GM19463 (cell line): ENCODE measurements around the gene ZNF726.
"Not testable (repeated sequence)": the region's sequence is repeated elsewhere in the genome, so short reads cannot be mapped to it uniquely, and the experiment has no call there.

Source experiments
- ATAC-seq: cut with Tn5 transposase; IDR thresholded peaks from one replicate; pipeline ENCODE4 v1.9.1; 2021; ENCODE audit warnings: mild to moderate bottlenecking, moderate library complexity; ENCODE audit not compliant: unreplicated experiment

ZNF726 gene

DNA sequence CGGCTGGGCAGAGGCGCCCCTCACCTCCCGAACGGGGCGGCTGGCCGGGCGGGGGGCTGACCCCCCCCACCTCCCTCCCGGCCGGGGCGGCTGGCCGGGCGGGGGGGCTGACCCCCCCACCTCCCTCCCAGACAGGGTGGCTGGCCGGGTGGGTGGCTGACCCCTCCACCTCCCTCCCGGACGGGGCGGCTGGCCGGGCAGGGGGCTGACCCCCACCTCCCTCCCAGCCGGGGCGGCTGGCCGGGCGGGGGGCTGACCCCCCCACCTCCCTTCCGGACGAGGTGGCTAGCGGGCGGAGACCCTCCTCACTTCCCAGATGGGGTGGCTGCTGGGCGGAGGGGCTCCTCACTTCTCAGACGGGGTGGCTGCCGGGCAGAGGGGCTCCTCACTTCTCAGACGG lies 22.3 kb downstream of the ZNF726 start:
- not testable (repeated sequence) for ATAC-seq

DNA sequence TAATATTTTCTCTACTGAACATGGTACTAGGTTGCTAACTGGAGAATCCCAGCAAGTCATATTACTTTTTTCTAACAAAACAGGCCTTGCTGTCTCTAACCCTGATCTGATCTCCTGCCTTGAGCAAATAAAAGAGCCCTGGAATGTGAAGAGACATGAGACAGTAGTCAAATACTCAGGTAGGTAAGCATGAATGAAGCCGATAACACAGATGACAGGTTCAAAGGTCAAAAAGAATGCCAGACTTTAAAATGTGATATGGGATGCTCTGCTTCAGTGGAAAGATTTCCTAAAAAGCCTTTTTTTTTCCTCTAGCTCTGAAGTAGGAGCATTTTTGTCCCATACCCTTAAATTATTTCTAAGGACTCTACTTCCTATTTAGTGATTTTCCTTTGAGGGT lies 28.7 kb downstream of the ZNF726 start:
- ATAC-seq, result no peak

DNA sequence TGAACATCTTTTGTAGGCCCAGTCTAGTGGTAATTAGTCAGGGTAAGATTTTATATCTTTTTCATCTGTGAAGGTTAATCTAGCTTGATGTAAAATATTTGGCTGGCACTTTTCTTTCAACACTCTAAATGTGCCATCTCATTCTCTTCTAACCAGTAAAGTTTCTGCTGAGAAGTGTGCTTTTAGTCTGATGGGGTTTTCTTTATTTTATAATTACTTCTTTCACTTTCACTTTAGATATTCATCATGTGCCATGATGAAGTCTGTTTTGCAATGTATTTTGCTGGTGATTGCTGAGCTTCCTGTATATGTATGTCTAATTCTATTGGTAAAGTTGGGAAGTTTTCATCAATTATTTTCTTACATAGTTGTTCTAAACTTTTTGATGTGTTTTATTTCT lies 31.9 kb downstream of the ZNF726 start:
- ATAC-seq, result no peak

DNA sequence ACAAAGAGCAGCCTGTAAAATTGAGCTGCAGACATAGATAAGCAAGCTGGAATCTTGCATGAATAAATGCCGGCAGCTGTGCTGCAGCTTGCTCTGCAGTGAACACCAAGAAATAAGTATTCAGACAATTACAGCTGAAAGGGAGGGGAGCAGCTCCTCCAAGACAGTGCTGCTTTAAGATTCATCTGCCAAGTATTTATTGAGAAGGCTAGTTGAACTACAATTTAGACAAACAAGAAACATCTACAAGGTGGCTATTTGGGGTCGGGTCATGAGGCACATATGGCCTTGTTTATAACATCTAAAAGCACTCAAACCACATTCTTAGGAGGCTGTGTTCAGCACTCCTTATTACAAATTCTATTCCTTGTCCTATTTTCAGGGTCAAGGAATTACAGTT lies 34.9 kb downstream of the ZNF726 start:
- ATAC-seq, result no peak

DNA sequence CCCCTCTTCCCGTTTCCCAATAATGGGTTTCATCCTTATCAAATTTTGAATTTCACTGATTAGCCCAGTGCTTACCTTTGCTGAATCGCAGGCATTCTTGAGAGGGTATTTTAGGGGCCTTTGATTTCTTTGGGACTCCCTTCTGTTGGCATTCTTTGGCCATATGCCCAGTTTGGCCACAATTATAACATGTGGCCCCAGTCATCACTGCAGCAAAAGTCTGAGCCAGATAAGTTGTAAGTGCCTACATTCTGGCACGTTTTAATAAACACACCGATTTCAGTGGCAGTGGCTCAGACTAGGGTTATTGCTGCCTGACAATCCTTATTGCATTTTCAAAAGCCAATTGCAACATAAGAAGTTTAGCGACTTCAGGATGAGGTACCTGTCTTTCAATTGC lies 41.4 kb downstream of the ZNF726 start:
- ATAC-seq, result no peak

DNA sequence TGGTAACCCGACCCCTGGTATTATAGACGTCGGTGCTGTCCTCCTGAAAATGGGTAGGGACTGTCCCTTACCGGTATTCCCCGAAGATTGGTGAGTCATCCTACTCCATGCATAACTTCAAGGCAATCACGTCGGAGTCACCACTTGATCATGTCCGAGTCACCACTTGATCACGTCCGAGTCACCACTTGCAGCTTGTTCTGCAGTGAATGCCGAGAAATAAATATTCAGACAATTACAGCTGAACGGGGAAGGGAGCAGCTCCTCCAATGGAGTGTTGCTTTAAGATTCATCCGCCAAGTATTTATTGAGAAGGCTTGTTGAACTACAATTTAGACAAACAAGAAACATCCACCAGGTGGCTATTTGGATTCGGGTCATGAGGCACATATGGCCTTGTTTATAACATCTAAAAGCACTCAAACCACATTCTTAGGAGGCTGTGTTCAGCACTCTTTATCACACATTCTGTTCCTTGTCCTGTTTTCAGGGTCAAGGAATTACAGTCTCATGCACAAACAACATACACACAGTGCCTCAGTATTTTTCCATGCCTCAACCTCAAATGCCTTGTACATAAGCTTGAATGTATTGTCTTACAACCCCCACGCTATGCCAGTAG lies 43.1 kb downstream of the ZNF726 start:
- ATAC-seq, result no peak

DNA sequence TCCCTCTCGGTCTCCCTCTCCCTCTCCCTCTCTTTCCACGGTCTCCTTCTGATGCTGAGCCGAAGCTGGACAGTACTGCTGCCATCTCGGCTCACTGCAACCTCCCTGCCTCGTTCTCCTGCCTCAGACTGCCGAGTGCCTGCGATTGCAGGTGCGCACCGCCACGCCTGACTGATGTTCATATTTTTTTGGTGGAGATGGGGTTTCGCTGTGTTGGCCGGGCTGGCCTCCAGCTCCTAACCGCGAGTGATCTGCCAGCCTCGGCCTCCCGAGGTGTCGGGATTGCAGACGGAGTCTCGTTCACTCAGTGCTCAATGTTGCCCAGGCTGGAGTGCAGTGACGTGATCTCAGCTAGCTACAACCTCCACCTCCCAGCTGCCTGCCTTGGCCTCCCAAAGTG lies 48.7 kb downstream of the ZNF726 start:
- ATAC-seq, result not testable (repeated sequence)

DNA sequence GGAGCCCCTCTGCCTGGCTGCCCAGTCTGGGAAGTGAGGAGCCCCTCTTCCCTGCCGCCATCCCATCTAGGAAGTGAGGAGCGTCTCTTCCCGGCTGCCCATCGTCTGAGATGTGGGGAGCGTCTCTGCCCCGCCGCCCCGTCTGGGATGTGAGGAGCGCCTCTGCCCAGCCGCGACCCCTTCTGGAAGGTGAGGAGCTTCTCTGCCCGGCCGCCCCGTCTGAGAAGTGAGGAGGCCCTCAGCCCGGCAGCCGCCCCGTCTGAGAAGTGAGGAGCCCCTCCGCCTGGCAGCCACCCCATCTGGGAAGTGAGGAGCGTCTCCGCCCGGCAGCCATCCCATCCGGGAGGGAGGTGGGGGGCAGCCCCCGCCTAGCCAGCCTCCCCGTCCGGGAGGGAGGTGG lies 49.2 kb downstream of the ZNF726 start:
- not testable (repeated sequence) for ATAC-seq

DNA sequence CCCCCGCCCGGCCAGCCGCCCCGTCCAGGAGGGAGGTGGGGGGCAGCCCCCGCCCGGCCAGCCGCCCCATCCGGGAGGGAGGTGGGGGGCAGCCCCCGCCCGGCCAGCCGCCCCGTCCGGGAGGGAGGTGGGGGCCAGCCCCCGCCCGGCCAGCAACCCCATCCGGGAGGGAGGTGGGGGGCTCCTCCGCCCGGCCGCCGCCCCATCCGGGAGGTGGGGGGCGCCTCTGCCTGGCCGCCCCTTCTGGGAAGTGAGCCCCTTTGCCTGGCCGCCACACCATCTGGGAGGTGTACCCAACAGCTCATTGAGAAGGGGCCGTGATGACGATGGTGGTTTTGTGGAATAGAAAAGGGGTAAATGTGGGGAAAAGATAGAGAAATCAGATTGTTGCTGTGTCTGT lies 49.6 kb downstream of the ZNF726 start:
- ATAC-seq, result not testable (repeated sequence)

DNA sequence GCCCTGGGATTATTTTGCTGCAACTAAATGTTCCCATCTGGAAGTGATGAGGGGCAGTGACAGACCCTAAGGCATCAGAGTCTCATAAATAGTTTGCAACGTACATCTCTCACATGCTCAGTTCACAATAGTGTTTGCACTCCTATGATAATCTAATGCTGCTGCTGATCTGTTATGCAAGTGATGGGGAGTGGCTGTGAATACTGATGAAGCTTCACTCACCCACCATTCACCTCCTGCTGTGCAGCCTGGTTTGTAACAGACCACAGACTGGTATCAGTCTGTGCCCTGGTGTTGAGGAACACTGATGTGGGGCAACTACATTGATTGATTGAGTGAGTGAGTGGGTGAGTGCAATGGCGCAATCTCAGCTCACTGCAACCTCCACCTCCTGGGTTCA lies 54.9 kb downstream of the ZNF726 start:
- ATAC-seq, result no peak

DNA sequence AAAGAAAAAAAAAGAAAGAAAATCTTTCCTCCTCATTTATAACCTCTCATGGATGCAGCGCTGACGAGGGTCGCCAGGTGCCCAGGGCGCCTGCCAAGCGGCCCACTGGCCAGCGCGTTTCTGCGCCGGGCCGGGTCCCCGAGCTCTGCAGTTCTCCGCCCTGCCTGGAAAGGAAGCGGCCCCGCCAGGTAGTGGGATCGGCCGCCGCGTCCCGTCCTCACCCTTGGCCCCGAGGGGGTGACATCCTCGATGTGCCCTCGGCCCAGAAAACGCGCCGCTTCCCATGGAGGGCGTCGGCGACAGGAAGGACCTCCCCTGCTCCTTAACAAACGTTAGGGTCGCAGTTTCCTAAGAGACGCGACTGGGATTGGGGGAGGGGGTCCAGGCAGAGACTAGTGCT lies 56.9 kb downstream of the ZNF726 start:
- ATAC-seq, result no peak

DNA sequence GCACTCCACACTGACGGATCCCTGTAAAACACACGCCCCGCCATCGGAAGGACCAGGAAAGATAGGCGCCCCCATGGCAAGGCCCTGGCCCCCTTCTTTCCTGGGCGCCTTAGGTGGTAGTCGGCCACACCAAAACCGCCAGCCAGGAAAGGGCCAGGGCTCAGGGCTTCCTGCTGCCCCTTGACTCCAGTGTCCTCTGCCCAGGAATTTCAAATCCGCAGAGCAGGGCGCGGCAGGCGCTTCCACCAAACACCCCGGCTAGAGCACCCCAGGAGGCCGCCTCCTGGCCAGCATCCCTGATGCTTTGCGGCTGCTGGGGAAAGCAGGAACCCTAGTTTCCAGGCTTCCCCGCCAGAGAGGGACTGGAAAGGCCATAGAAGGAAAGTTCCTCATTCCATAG lies 57.5 kb downstream of the ZNF726 start:
- no peak for ATAC-seq

DNA sequence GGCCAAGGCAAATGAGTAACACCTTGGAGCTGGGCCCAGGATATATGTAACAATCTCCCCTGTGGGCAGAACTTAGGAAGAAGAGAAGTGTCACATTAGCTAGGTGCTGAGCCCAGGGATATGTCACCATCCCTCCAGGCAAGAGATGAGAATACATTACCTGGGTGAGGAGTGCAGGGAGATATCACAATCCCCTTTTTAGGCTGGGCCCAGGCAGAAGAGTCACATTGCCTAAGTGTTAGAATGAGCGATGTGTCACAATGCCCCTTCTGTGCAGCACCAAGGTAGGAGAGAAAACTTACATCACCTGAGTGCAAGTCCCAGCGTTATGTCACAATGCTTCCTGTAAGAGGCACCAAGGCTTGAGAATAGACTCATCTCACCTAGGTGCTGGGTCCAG lies 60.3 kb downstream of the ZNF726 start:
- ATAC-seq, result no peak

DNA sequence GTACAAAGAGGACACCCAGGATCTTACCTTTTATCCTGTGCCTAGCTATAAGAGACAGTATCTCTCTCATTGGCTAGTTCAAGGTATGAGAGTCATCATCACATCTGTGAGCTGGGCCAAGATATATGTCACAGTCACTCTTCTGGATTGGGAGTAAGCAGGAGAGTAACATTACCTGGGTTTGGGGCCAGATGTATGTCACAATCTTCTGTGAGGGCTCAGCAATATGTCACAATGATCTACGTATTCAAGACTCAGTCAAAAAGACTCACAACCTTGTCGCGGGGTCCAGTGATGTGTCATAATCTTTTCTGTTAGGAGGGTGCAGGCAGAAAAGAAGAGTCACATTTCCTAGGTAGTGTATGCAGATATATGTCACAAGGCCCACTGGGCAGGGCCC lies 61.9 kb downstream of the ZNF726 start:
- ATAC-seq, result not testable (repeated sequence)

DNA sequence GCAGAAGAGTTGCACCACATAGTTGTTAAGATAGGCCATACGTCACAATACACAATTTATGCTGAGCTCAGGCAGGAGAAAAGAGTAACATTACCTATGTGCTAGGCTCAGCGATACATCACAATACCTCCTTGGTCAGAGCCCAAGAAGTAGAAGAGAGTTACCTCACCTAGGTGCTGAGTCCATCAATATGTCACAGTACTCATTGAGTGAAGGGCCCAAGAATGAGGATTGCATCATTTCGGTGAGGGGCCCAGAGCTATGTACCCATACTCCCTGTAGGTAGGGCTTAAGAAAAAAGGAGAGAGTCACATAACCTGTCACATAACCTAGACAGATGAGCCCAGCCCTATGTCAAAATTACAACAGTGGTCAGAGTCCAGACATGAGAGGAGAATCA lies 62.6 kb downstream of the ZNF726 start:
- ATAC-seq, result not testable (repeated sequence)

DNA sequence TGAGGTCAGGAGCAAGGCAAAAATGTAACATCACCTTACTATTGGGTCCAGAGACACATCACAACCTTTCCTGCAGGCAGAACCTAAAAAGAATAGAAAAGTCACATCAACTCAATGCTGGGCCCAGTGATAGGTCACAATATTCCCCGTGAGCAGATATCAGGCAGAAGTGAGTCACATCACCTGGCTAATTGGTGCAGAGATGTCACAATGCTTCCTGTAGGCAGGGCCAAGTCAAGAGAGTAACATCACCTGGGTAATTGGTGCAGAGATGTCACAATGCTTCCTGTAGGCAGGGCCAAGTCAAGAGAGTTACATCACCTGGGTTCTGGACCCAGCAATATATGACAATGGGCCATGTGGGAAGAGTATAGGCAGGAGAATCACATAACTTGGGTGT lies 63.4 kb downstream of the ZNF726 start:
- no peak for ATAC-seq

DNA sequence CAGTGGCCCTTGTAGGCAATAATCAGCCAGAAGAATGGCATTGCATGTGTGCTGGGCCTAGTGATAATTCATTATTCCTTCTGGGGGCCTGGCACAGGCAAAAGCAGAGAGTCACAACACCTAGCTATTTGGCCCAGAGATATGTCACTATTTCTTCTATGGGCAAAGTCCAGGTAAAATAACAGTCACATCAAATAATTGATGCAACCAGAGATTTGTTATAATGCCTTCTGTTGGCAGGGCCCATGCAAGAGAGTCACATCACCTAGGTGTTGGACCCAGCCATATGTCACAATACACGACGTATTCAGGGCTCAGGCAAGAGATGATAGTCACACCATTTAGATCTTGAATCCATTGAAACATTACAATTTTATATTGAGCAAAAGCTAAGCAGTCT lies 66.1 kb downstream of the ZNF726 start:
- ATAC-seq, result no peak

DNA sequence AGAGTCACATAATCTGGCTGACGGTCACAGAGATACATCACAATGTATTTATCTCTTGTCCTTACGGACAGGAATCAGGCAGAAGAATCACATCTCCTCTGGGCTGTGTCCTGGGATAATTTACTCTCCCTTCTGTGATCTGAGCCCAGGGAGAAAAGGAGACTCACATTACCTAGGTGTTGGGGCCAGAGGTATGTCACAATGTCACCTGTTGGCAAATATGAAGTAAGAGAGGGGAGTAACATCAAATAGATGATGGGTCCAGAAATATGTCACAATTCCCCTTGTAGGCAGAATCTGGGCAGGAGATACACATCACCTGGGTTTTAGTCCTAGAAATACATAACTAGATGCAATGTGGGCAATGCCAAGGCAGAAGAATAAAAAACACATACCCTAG lies 67.2 kb downstream of the ZNF726 start:
- no peak for ATAC-seq

DNA sequence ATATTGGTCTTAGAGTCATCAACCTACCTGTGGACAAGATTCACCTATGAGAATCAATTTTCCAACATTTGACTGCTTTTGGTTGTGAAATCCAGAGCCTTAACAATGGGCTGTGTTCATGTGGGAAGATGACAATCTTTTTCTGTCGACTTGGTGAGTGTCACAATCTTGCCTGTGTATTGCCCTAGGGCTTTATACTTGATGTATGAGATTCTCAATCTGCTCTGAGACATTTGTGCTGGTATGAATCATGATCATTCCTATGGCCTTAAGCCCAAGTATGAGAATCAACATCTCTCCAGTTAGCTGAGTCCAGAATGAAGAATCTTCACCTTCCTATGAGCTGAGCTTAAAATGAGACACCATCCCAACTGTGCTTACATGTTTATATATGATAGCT lies 68.7 kb downstream of the ZNF726 start:
- ATAC-seq, result no peak
